ENCODE data around the gene RLIM. TPM values are rescaled to one million over a fixed set of nuclear protein-coding genes. Genes with fewer than 3 reads are reported as not detected.

The RLIM gene
- total RNA-seq, 1 donor from 2014 or later: 36.6 TPM

DNA sequence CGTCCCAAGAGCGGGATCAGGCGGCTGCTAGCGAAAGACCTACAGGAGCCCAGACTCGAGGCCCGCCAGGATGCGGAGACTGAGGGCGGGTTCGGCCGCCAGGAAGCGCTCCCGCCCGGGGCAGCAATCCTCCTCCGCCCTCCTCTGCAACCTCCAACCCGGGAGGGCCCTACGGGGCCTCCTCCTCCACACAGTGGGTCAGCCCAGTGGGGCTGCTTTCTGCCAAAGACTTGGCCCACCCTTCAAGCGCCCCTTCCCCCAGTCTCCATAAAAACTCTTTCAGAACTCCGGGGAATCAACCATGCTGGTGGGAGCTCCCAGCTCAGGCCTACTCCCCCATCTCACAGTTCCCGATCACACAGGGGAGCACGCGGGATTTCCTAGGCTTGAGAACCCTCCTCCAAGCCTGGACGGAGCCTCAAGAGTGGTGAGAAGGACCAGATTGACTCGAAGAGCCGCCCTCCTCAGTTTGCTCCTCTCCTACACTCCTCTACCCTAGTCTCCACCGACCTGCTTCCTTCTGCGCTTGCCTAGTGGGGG, 77.5 kb downstream of the RLIM start:
- DNase-seq (ENCODE audit: low spot score): no peak

DNA sequence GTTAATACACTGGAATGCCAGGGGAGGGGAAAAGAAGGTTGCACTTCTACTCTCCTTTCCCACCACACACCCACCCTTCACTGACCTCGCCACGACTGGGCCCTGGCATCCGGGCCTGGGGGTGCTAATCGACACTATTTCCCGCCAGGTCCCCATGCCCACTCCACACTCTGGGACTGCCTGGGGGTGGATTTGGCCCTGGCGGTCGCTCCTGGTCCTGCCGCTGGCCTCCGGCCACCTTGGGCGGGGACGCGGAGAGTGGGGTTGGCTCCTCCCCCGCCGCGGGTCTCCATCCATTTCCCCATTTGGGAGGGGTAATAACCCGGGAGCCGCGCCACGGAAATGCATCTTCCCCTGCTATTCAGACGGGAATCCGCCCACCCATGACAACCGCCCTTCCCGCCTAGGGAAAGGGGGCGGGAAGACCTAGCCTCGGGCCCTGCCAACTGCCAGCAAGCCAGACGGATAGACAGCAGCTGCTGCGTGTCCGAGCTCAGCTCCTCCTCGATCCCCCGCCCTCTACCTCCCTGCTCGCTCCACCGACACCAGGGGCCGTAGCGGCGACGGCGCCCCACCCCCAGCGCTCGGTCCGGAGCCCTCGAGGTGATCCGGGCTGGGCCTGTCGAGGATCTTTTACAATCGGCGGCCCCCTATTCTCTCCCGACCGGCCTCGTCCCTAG, 78.1 kb downstream of the RLIM start:
- DNase-seq (ENCODE audit: low spot score): peak; percentile 93

DNA sequence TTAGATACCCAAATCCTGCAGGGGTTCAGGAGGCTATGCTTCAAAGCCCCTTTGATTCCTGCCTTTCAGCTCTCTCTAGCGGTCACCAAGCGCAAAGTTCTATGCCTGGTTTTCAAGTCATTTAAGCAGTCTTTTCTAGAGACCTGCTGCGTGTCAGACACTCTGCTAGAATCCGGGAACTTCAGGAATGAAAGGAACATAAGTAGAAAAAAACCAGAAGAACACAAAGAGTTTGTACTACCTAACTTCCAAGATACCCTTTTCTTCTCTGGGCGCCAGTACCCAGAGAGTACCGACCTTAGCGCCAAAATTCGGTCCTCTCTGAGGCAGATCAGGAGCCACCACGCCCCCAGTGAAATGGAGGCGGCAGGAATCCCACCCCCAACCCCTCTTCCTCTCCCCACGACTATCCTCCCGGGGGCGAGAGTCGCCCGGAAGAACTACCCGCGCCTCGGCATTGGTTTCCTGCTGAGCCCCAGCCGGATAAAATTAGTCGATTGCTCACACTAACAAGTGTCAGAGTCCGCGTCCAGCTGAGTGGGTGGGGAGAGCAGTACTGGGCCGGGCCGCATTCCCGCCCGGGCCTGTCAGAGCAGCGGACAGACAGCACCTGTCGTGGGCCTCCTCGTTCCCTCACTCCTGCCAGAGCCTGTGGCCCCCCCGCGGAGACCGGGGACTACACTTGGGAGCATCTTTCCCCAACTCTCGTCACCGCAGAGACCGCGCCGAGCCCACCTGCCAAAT, 78.8 kb downstream of the RLIM start:
- no peak for DNase-seq (ENCODE audit: low spot score)

Other genes starting within 250 kb of the RLIM start
- 13.9 TPM for gene SLC16A2, start 193.1 kb downstream of the RLIM start, total RNA-seq

Measured in mesenteric fat pad (tissue), 1 donor.